Measurements from ENCODE around the gene EYS. TPM values are rescaled to one million over a fixed set of nuclear protein-coding genes. Genes with fewer than 3 reads are reported as not detected.

Gene EYS
- total RNA-seq, 1 experiment from 2014 or later = not detected

DNA sequence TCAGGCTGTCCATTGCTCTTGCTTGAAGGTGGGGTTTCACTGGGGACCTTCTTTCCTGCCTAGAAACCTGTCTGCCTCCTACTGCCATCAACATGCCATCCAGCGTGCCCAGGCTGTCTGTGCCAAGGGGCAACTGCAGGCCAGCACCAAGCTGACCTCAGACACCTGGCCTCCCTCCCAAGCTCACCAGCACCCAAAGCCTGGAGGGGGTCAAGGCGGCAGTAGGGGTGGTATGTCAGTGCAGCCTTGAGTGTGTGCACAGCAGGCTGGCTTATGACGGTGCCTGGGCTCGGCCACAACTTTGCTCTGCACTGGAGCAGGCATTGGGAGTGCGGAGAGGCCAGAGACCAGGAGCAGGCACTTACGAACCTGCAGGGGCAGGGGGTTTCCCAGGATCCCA, 149.0 kb downstream of the EYS start:
- Mint-ChIP-seq H3K4me1 (ENCODE audit: low read depth, unreplicated experiment) (no peaks in the 10 kb centered on the region), H3K36me3 (ENCODE audit: insufficient read depth, unreplicated experiment) (no peaks in the 10 kb centered on the region), H3K27me3 (ENCODE audit: insufficient read depth, unreplicated experiment) (no peaks in the 10 kb centered on the region), H3K27ac (ENCODE audit: unreplicated experiment) (no peak overlapping the region), H3K4me3 (ENCODE audit: unreplicated experiment) (no peak overlapping the region), H3K9me3 (ENCODE audit: unreplicated experiment) (no peaks in the 10 kb centered on the region)
- ChIA-PET CTCF (no interaction called here), POLR2A (no interaction called here)
- Histone ChIP-seq H3K36me3 (ENCODE audit: control insufficient read depth, insufficient read depth, low read length) (no peaks in the 10 kb centered on the region), H3K27me3 (replicated peaks; ENCODE audit: control insufficient read depth, insufficient read depth, low read length) (no peaks in the 10 kb centered on the region), H3K9me3 (no peaks in the 10 kb centered on the region), H3K4me1 (no peaks in the 10 kb centered on the region), H3K4me3 (ENCODE audit: low read depth, low read length) (no peak overlapping the region)
- no TSS peak for BruUV-seq (replicated peaks)
- TF ChIP-seq CTCF (IDR thresholded peaks at IDR 0.05; ENCODE audit: insufficient read depth in 1 of 2, low read depth in 1 of 2, low read length in 1 of 2, severe bottlenecking in 1 of 2, unreplicated experiment in 1 of 2) = no peak
- DNase-seq = peak in 1 of 2 experiments; percentile 19
- intact Hi-C loops (cut with micrococcal nuclease; ENCODE audit: unreplicated experiment) = no loop called here

- DNase-seq = peak in 1 of 2 experiments; percentile 25
- TF ChIP-seq CTCF (IDR thresholded peaks at IDR 0.05; ENCODE audit: insufficient read depth in 1 of 2, low read depth in 1 of 2, low read length in 1 of 2, severe bottlenecking in 1 of 2, unreplicated experiment in 1 of 2) = no peak
- no TSS peak for BruUV-seq (replicated peaks)
- H3K4me3 Mint-ChIP-seq (ENCODE audit: unreplicated experiment) = no peak overlapping the region
- Histone ChIP-seq H3K9me3 (no peaks in the 10 kb centered on the region), H3K27me3 (replicated peaks; ENCODE audit: control insufficient read depth, insufficient read depth, low read length) (no peaks in the 10 kb centered on the region), H3K4me3 (ENCODE audit: low read depth, low read length) (no peak overlapping the region), H3K4me1 (no peaks in the 10 kb centered on the region), H3K36me3 (ENCODE audit: control insufficient read depth, insufficient read depth, low read length) (no peaks in the 10 kb centered on the region)
- ChIA-PET POLR2A (no interaction called here), CTCF (no interaction called here)
- no peaks in the 10 kb centered on the region for H3K36me3 Mint-ChIP-seq (ENCODE audit: insufficient read depth, unreplicated experiment)
- H3K9me3 Mint-ChIP-seq (ENCODE audit: unreplicated experiment) = no peaks in the 10 kb centered on the region
- H3K27ac Mint-ChIP-seq (ENCODE audit: unreplicated experiment) = no peak overlapping the region
- H3K27me3 Mint-ChIP-seq (ENCODE audit: insufficient read depth, unreplicated experiment) = no peaks in the 10 kb centered on the region
- no peaks in the 10 kb centered on the region for H3K4me1 Mint-ChIP-seq (ENCODE audit: low read depth, unreplicated experiment)
- intact Hi-C loops (cut with micrococcal nuclease; ENCODE audit: unreplicated experiment) = no loop called here
These were observed 149.8 kb downstream of the EYS start for GRCh38 chr6:65557224-65557623.

DNA sequence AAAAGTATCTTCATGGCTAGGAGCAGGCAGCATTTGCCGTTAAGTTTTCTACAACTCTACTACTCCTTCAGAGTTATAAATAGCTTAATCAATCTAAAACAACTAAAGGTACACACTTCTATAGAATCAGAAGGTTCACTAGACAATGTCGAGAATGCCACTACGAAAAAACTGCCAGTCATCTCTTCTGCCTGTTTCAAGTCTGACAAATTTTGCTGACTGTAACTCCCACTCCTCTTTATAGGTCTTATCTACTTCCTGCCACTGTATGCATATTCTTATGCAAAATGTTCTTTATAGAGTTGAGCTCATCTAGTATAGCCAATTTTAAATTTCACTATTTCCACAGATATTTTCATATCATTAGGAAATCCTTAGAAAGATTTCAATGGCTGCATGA, 160.1 kb downstream of the EYS start:
- H3K27me3 Mint-ChIP-seq (ENCODE audit: insufficient read depth, unreplicated experiment) = no peaks in the 10 kb centered on the region
- POLR2A ChIA-PET = no interaction called here
- Histone ChIP-seq H3K9me3 (no peaks in the 10 kb centered on the region), H3K36me3 (ENCODE audit: control insufficient read depth, insufficient read depth, low read length) (no peaks in the 10 kb centered on the region), H3K4me1 (no peaks in the 10 kb centered on the region), H3K27me3 (replicated peaks; ENCODE audit: control insufficient read depth, insufficient read depth, low read length) (no peaks in the 10 kb centered on the region), H3K4me3 (ENCODE audit: low read depth, low read length) (no peak overlapping the region)
- no peak for TF ChIP-seq CTCF (IDR thresholded peaks at IDR 0.05; ENCODE audit: insufficient read depth in 1 of 2, low read depth in 1 of 2, low read length in 1 of 2, severe bottlenecking in 1 of 2, unreplicated experiment in 1 of 2)
- no peaks in the 10 kb centered on the region for H3K4me1 Mint-ChIP-seq (ENCODE audit: low read depth, unreplicated experiment)
- no peak overlapping the region for H3K27ac Mint-ChIP-seq (ENCODE audit: unreplicated experiment)
- H3K36me3 Mint-ChIP-seq (ENCODE audit: insufficient read depth, unreplicated experiment) = peaks cover 4% of the 10 kb centered on the region
- intact Hi-C loops (cut with micrococcal nuclease; ENCODE audit: unreplicated experiment) = no loop called here
- DNase-seq = no peak
- H3K4me3 Mint-ChIP-seq (ENCODE audit: unreplicated experiment) = no peak overlapping the region
- H3K9me3 Mint-ChIP-seq (ENCODE audit: unreplicated experiment) = no peaks in the 10 kb centered on the region
- CTCF ChIA-PET = no interaction called here
- BruUV-seq (replicated peaks) = no TSS peak

Measured in Caco-2 (cell line).